ENCODE measurements around the gene DOCK9. TPM values are rescaled to one million over a fixed set of nuclear protein-coding genes. Genes with fewer than 3 reads are reported as not detected.

Gene DOCK9
- polyA plus RNA-seq, 3 donors, result 0.01 TPM; not detected in 2

DNA sequence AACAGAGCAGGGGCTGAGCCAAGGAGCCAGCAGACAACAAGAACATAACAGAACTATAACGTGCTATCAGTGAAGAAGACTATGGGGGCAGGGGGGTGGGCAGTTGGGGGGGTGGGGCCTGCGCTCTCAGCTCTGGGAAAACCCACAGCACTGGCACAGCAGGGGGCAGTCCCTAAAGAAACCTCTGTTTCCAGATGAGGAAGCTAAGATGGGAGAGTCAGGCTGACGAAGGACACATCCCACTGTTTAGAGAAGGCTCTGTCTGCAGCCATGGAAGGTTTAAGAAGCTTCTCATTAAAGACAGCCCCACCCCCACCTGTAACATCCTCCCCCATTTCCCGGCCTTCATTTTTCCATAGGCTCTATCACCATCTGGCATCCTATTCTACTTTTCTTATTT, 7.1 kb upstream of the DOCK9 start:
- intact Hi-C loops (cut with micrococcal nuclease), result no loop called here
- Histone ChIP-seq H3K27me3 (ENCODE audit: control insufficient read depth in 2 of 2, insufficient read depth in 2 of 2, low read length in 2 of 2) (peaks cover 11% of the 10 kb centered on the region in 2 donors), H3K79me2 (ENCODE audit: insufficient read depth, low read length) (no peaks in the 10 kb centered on the region), H3K9ac (ENCODE audit: insufficient read depth, low read length, poor library complexity, severe bottlenecking) (no peak overlapping the region), H4K20me1 (ENCODE audit: insufficient read depth, low read length) (no peaks in the 10 kb centered on the region), H3K27ac (ENCODE audit: low read depth in 1 of 2, low read length in 2 of 2) (no peak overlapping the region), H3K4me1 (ENCODE audit: control insufficient read depth in 1 of 2, insufficient read depth in 2 of 2, low read length in 2 of 2) (no peaks in the 10 kb centered on the region), H3K9me3 (replicated peaks in 1 of 2; ENCODE audit: control insufficient read depth in 1 of 2, insufficient read depth in 1 of 2, low read length in 2 of 2) (no peaks in the 10 kb centered on the region), H3K4me3 (replicated peaks in 1 of 3; ENCODE audit: low read depth in 2 of 3, low read length in 3 of 3) (no peak overlapping the region), H2AFZ (ENCODE audit: insufficient read depth, low read depth, low read length, poor library complexity, severe bottlenecking) (no peak overlapping the region), H3K4me2 (replicated peaks; ENCODE audit: extremely low read depth, low read length, poor library complexity, severe bottlenecking) (no peak overlapping the region), H3K36me3 (replicated peaks in 1 of 2; ENCODE audit: control insufficient read depth in 1 of 2, insufficient read depth in 2 of 2, low read length in 2 of 2) (no peaks in the 10 kb centered on the region)
- Mint-ChIP-seq H3K9me3 (peaks cover 0 to 3% (median 0%) of the 10 kb centered on the region in 7 donors), H3K4me3 (peak overlapping the region in 1 of 2 donors; percentile 39), H3K27me3 (ENCODE audit: low read depth in 3 of 3) (peaks cover 14 to 33% (median 18%) of the 10 kb centered on the region in 3 donors), H3K27ac (no peak overlapping the region), H3K4me1 (peaks cover 4% of the 10 kb centered on the region), H3K36me3 (no peaks in the 10 kb centered on the region)
- no peak for DNase-seq
- 86% methylated on average over 1 of the region's 4 CpGs for WGBS (ENCODE audit: insufficient coverage)
- TF ChIP-seq, protein P1, sequence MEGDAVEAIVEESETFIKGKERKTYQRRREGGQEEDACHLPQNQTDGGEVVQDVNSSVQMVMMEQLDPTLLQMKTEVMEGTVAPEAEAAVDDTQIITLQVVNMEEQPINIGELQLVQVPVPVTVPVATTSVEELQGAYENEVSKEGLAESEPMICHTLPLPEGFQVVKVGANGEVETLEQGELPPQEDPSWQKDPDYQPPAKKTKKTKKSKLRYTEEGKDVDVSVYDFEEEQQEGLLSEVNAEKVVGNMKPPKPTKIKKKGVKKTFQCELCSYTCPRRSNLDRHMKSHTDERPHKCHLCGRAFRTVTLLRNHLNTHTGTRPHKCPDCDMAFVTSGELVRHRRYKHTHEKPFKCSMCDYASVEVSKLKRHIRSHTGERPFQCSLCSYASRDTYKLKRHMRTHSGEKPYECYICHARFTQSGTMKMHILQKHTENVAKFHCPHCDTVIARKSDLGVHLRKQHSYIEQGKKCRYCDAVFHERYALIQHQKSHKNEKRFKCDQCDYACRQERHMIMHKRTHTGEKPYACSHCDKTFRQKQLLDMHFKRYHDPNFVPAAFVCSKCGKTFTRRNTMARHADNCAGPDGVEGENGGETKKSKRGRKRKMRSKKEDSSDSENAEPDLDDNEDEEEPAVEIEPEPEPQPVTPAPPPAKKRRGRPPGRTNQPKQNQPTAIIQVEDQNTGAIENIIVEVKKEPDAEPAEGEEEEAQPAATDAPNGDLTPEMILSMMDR (IDR thresholded peaks at IDR 0.05), result no peak

- H3K36me3 Mint-ChIP-seq, result no peaks in the 10 kb centered on the region
- H3K9me3 Mint-ChIP-seq, result peaks cover 0 to 3% (median 0%) of the 10 kb centered on the region in 7 donors
- H3K9ac ChIP-seq (ENCODE audit: insufficient read depth, low read length, poor library complexity, severe bottlenecking), result no peak overlapping the region
- H3K36me3 ChIP-seq (replicated peaks in 1 of 2; ENCODE audit: control insufficient read depth in 1 of 2, insufficient read depth in 2 of 2, low read length in 2 of 2), result no peaks in the 10 kb centered on the region
- intact Hi-C loops (cut with micrococcal nuclease), result no loop called here
- peaks cover 17 to 33% (median 20%) of the 10 kb centered on the region in 3 donors for H3K27me3 Mint-ChIP-seq (ENCODE audit: low read depth in 3 of 3)
- H3K4me1 ChIP-seq (ENCODE audit: control insufficient read depth in 1 of 2, insufficient read depth in 2 of 2, low read length in 2 of 2), result no peaks in the 10 kb centered on the region
- TF ChIP-seq, protein P1 (IDR thresholded peaks at IDR 0.05), result no peak
- no peak for DNase-seq
- no peak overlapping the region for H3K27ac ChIP-seq (ENCODE audit: low read depth in 1 of 2, low read length in 2 of 2)
- no peak overlapping the region for H3K4me3 Mint-ChIP-seq
- H2AFZ ChIP-seq (ENCODE audit: insufficient read depth, low read depth, low read length, poor library complexity, severe bottlenecking), result no peak overlapping the region
- no peak overlapping the region for H3K27ac Mint-ChIP-seq
- H3K4me1 Mint-ChIP-seq, result peaks cover 4% of the 10 kb centered on the region
- peaks cover 14 to 15% of the 10 kb centered on the region in 2 donors for H3K27me3 ChIP-seq (ENCODE audit: control insufficient read depth in 2 of 2, insufficient read depth in 2 of 2, low read length in 2 of 2)
- H3K9me3 ChIP-seq (replicated peaks in 1 of 2; ENCODE audit: control insufficient read depth in 1 of 2, insufficient read depth in 1 of 2, low read length in 2 of 2), result no peaks in the 10 kb centered on the region
- no peaks in the 10 kb centered on the region for H4K20me1 ChIP-seq (ENCODE audit: insufficient read depth, low read length)
- no CpG with 5 or more reads among the region's 2 CpGs for WGBS (ENCODE audit: insufficient coverage)
- no peaks in the 10 kb centered on the region for H3K79me2 ChIP-seq (ENCODE audit: insufficient read depth, low read length)
- no peak overlapping the region for H3K4me2 ChIP-seq (replicated peaks; ENCODE audit: extremely low read depth, low read length, poor library complexity, severe bottlenecking)
- no peak overlapping the region for H3K4me3 ChIP-seq (replicated peaks in 1 of 3; ENCODE audit: low read depth in 2 of 3, low read length in 3 of 3)
These were observed 6.3 kb upstream of the DOCK9 start for GRCh38 chr13:98984118-98984517.

Measured in CD14-positive monocyte (primary cell).